Smooth muscle cell (in vitro differentiated cells): ENCODE results near the gene ZDHHC13. TPM values are rescaled to one million over a fixed set of nuclear protein-coding genes. Genes with fewer than 3 reads are reported as not detected.

Source experiments
- DNase-seq: peaks from one replicate; lab custom pipeline; 2025; ENCODE audit not compliant: unreplicated experiment; lab: John Stamatoyannopoulos, UW
- H2AFZ ChIP-seq: fragments of 200-600 bp; sonication (generic); 2 replicates; pipeline ENCODE4 v1.6.0; 2016; ENCODE audit warnings: antibody characterized with exemption, low read depth, mild to moderate bottlenecking
- H3F3A ChIP-seq: fragments of 200-600 bp; sonication (generic); 2 replicates; pipeline ENCODE4 v1.6.0; 2017; ENCODE audit warnings: antibody characterized with exemption, low read depth
- H3K27ac ChIP-seq: fragments of 200-600 bp; sonication (generic); 2 replicates; pipeline ENCODE4 v1.5.1; 2016; ENCODE audit warnings: low read depth, mild to moderate bottlenecking
- H3K27me3 ChIP-seq: fragments of 200-600 bp; sonication (generic); 2 replicates; pipeline ENCODE4 v1.6.1; 2016; ENCODE audit warnings: low read depth, mild to moderate bottlenecking
- H3K36me3 ChIP-seq: fragments of 200-600 bp; sonication (generic); 2 replicates; pipeline ENCODE4 v1.5.1; 2016; ENCODE audit warnings: low read depth
- H3K4me1 ChIP-seq: fragments of 200-600 bp; sonication (generic); 2 replicates; pipeline ENCODE4 v1.5.1; 2016; ENCODE audit warnings: low read depth
- H3K4me2 ChIP-seq: fragments of 200-600 bp; sonication (generic); 2 replicates; pipeline ENCODE4 v1.6.0; 2016; ENCODE audit warnings: mild to moderate bottlenecking
- H3K4me3 ChIP-seq: fragments of 200-600 bp; sonication (generic); 2 replicates; pipeline ENCODE4 v1.5.1; 2016; ENCODE audit warnings: mild to moderate bottlenecking
- H3K79me2 ChIP-seq: fragments of 200-600 bp; sonication (generic); 2 replicates; pipeline ENCODE4 v1.6.0; 2016; ENCODE audit warnings: low read depth, mild to moderate bottlenecking
- H3K9ac ChIP-seq: fragments of 200-600 bp; sonication (generic); 2 replicates; pipeline ENCODE4 v1.6.0; 2016; ENCODE audit warnings: low read depth
- H3K9me3 ChIP-seq: fragments of 200-600 bp; sonication (generic); replicated peaks from 2 replicates; pipeline ENCODE4 v1.5.1; 2016; ENCODE audit warnings: low read depth
- H4K20me1 ChIP-seq: fragments of 200-600 bp; sonication (generic); 2 replicates; pipeline ENCODE4 v1.6.0; 2016; ENCODE audit warnings: low read depth
- WGBS: methylation state at CpG from one replicate; pipeline ENCODE4 v1.1.7; 2016; ENCODE audit warnings: low lambda C conversion rate; 5-methylcytosine and 5-hydroxymethylcytosine counted together
- polyA plus RNA-seq: library from polyadenylated mRNA; unstranded; fragments of >200 nt; fragmentation: Nextera tagmentation; extraction: Ambion mirVana; gene quantifications from 2 replicates; pipeline ENCODE4 v1.2.1, GENCODE V29; 2016
- total RNA-seq: library from RNA; depleted of rRNA; stranded (reverse); fragments of >200 nt; gene quantifications from 2 replicates; pipeline ENCODE4 v1.2.3, GENCODE V29; 2014
- TF ChIP-seq, protein P1 (sequence below): fragments of 200-600 bp; sonication (generic); IDR thresholded peaks from 2 replicates; pipeline ENCODE4 v1.5.1; 2017; ENCODE audit warnings: borderline replicate concordance, mild to moderate bottlenecking, antibody characterized with exemption; ENCODE audit not compliant: insufficient read depth, poor library complexity, severe bottlenecking

ZDHHC13 gene
- total and polyA plus RNA-seq, 2 experiments from 2014 or later: 12.8 to 17.3 TPM

DNA sequence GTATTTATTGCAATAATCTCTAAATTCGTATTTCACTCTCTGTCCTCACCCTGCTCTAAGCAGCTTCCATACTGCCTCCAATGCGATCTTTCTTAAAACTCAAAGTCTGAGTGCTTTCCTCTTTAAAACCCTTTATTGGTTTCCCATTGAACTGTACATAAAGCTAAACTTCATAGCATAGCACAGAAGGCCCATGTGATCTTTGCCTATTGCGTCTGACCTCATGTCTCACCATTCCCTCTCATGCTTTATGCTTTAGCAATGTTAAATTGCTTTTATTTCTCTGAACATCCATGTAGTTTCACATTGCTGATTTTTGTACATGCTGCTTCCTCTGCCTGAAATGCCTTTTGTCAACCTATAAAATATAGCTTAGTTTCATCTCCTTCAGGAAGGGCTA lies 28.4 kb downstream of the ZDHHC13 start:
- Histone ChIP-seq H3K27ac (no peak overlapping the region), H3K4me1 (no peaks in the 10 kb centered on the region), H3K4me3 (no peak overlapping the region), H3F3A (no peaks in the 10 kb centered on the region), H3K4me2 (no peak overlapping the region), H2AFZ (no peak overlapping the region), H4K20me1 (no peaks in the 10 kb centered on the region), H3K9me3 (no peaks in the 10 kb centered on the region), H3K27me3 (no peaks in the 10 kb centered on the region), H3K9ac (no peak overlapping the region), H3K36me3 (peaks cover 3% of the 10 kb centered on the region), H3K79me2 (no peaks in the 10 kb centered on the region)
- no peak for DNase-seq
- 67% methylated on average over 3 of the region's 3 CpGs for WGBS
- TF ChIP-seq, protein P1, sequence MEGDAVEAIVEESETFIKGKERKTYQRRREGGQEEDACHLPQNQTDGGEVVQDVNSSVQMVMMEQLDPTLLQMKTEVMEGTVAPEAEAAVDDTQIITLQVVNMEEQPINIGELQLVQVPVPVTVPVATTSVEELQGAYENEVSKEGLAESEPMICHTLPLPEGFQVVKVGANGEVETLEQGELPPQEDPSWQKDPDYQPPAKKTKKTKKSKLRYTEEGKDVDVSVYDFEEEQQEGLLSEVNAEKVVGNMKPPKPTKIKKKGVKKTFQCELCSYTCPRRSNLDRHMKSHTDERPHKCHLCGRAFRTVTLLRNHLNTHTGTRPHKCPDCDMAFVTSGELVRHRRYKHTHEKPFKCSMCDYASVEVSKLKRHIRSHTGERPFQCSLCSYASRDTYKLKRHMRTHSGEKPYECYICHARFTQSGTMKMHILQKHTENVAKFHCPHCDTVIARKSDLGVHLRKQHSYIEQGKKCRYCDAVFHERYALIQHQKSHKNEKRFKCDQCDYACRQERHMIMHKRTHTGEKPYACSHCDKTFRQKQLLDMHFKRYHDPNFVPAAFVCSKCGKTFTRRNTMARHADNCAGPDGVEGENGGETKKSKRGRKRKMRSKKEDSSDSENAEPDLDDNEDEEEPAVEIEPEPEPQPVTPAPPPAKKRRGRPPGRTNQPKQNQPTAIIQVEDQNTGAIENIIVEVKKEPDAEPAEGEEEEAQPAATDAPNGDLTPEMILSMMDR: no peak

DNA sequence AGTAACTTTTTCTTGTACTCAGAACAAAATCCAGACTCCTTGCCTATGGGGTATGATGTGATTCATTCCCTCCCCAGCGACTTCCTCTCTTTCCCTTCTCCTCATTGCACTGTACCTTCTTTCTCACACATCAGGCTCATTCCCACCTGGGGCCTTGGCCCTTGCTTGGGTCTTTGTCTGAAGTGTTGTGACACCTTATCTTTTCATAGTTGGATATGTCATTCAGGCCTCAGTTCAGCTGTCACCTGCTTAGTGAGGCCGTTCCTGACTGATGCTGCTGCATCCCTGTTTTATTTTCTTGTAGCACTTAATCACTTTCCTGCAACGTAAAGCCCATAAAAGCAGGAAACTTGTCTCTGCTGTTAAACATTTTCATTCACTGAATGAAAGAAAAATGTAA lies 39.9 kb downstream of the ZDHHC13 start:
- Histone ChIP-seq H3F3A (no peaks in the 10 kb centered on the region), H3K4me3 (no peak overlapping the region), H3K27ac (no peak overlapping the region), H3K9me3 (no peaks in the 10 kb centered on the region), H2AFZ (no peak overlapping the region), H3K4me1 (no peaks in the 10 kb centered on the region), H4K20me1 (no peaks in the 10 kb centered on the region), H3K27me3 (no peaks in the 10 kb centered on the region), H3K9ac (no peak overlapping the region), H3K36me3 (no peaks in the 10 kb centered on the region), H3K79me2 (no peaks in the 10 kb centered on the region), H3K4me2 (no peak overlapping the region)
- TF ChIP-seq, protein P1: no peak
- 55% methylated on average over 3 of the region's 3 CpGs for WGBS
- DNase-seq: no peak

DNA sequence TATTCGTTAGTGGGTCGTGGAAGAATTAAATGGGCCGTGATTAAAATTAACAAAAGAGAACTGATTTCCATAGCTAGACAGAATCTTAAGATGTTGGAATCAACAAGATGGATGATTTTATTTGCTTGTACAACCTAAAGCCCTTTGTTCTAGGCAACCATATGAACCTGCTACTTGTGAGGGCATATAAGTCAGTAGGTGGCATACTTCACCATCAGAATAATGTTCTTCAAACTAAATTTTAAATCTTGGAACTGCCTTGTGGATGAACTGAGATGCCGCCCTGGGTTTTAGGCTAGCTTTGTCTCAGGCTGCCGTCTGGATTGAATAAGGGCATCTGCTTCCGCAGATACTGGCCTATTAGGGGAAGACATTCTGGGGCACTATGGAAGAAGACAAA lies 43.9 kb downstream of the ZDHHC13 start:
- 96% methylated on average over 6 of the region's 6 CpGs for WGBS
- no peaks in the 10 kb centered on the region for H3F3A ChIP-seq
- no peaks in the 10 kb centered on the region for H3K36me3 ChIP-seq
- H2AFZ ChIP-seq: no peak overlapping the region
- H3K27me3 ChIP-seq: no peaks in the 10 kb centered on the region
- no peaks in the 10 kb centered on the region for H3K9me3 ChIP-seq
- TF ChIP-seq, protein P1: no peak
- DNase-seq: no peak
- no peaks in the 10 kb centered on the region for H3K79me2 ChIP-seq
- H3K4me3 ChIP-seq: no peak overlapping the region
- H4K20me1 ChIP-seq: no peaks in the 10 kb centered on the region
- no peaks in the 10 kb centered on the region for H3K4me1 ChIP-seq
- H3K27ac ChIP-seq: no peak overlapping the region
- no peak overlapping the region for H3K4me2 ChIP-seq
- no peak overlapping the region for H3K9ac ChIP-seq

DNA sequence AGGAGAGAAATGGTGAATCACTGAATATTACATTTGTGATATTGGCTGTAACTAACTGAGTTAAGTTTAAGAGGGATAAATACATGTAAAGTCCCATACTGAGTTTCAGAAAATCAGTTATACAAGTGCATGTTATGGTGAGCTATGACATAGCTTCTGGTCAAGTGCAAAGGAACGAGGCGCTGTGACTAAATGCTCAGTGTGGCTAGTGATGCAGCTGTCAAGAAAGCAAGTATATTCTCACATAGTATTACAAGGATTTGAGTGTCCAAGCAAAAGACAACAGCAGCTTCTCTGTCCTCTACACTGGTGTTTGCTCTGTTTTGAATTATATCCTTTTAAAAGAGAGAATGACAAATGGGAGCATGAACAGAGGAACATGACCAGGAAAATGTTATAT lies 44.7 kb downstream of the ZDHHC13 start:
- Histone ChIP-seq H3K4me2 (no peak overlapping the region), H3K27me3 (no peaks in the 10 kb centered on the region), H4K20me1 (no peaks in the 10 kb centered on the region), H3K79me2 (no peaks in the 10 kb centered on the region), H3K9me3 (no peaks in the 10 kb centered on the region), H3K27ac (no peak overlapping the region), H2AFZ (no peak overlapping the region), H3K36me3 (no peaks in the 10 kb centered on the region), H3K4me1 (no peaks in the 10 kb centered on the region), H3K4me3 (no peak overlapping the region), H3F3A (no peaks in the 10 kb centered on the region), H3K9ac (no peak overlapping the region)
- TF ChIP-seq, protein P1: no peak
- no peak for DNase-seq
- 98% methylated on average over 2 of the region's 2 CpGs for WGBS
